GM12874 (cell line): Measurements from ENCODE around the gene MIDN.

ENCODE experiments used
- TF ChIP-seq, protein P1 (sequence below): IDR thresholded peaks from 2 replicates; pipeline ENCODE4 v1.5.1; 2011; ENCODE audit warnings: low read depth, mild to moderate bottlenecking, control low read depth, low read length, moderate library complexity; ENCODE audit not compliant: insufficient read depth

MIDN gene

DNA sequence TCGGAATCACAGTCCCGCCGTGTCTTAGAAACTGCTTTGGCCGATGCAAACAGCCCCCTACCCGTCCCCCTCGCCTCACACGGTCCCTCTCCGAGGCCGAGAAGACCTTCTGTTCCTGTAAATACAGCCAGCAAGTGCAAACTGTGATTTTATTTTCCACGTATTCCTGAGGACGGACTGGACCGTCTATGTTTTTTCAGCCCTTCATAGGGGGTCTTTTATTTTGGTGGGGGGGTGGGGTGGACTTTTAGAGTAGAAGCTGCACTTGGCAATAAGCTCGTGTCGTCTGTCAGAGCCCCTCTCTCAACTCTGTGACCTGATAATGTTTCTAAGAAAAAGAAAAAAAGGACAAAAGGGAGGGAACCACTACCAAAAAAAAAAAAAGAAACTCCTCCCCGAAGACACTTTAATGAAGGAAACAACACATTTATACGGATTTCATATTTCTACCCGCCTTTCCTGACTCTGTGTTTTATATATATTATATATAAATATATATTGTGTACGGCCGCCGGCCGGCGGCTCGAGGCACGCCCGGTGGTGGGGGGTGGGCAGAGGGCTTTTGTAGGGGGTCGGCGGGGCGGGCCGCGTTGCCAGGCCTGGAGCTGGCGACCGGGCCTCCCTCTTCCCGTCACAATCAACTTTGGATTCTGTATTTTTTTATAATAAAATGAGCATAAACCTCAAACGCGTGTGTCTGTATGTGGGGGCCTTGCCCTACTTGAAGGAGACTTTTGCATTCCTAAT, 52.5 kb downstream of the MIDN start:
- TF ChIP-seq, protein P1, sequence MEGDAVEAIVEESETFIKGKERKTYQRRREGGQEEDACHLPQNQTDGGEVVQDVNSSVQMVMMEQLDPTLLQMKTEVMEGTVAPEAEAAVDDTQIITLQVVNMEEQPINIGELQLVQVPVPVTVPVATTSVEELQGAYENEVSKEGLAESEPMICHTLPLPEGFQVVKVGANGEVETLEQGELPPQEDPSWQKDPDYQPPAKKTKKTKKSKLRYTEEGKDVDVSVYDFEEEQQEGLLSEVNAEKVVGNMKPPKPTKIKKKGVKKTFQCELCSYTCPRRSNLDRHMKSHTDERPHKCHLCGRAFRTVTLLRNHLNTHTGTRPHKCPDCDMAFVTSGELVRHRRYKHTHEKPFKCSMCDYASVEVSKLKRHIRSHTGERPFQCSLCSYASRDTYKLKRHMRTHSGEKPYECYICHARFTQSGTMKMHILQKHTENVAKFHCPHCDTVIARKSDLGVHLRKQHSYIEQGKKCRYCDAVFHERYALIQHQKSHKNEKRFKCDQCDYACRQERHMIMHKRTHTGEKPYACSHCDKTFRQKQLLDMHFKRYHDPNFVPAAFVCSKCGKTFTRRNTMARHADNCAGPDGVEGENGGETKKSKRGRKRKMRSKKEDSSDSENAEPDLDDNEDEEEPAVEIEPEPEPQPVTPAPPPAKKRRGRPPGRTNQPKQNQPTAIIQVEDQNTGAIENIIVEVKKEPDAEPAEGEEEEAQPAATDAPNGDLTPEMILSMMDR = no peak

DNA sequence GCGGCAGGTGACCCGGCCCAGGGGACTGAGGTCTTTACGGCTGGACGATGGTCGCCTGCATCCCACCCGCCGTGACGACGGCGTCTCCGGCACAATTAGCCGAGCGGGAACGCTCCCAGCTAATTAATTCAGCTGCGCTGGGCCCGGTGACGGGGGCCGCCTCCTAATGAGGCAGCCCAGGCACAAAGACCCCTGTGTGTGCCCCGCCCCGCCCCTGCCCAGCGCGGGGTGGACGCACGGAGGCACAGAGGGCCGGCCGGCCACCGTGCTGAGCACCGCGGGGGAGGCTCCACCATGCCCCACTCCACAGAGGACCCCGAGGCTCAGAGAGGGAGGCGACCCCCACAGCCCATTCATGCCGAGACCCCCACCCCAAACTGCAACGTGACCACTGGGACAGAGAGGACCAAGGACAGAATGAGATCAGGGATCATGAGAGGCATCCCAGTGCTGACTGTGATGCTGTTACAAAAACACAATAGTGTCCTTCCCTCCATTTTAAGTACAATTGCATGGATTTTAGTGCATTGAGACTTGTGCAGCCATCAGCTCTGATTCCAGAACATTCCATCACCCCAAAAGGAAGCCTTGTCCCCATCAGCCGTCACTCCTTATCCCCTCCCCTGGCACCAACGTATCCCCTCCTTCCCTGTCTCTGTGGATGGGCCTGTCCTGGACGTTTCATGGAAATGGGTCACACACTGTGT, 54.3 kb downstream of the MIDN start:
- TF ChIP-seq, protein P1 = no peak

DNA sequence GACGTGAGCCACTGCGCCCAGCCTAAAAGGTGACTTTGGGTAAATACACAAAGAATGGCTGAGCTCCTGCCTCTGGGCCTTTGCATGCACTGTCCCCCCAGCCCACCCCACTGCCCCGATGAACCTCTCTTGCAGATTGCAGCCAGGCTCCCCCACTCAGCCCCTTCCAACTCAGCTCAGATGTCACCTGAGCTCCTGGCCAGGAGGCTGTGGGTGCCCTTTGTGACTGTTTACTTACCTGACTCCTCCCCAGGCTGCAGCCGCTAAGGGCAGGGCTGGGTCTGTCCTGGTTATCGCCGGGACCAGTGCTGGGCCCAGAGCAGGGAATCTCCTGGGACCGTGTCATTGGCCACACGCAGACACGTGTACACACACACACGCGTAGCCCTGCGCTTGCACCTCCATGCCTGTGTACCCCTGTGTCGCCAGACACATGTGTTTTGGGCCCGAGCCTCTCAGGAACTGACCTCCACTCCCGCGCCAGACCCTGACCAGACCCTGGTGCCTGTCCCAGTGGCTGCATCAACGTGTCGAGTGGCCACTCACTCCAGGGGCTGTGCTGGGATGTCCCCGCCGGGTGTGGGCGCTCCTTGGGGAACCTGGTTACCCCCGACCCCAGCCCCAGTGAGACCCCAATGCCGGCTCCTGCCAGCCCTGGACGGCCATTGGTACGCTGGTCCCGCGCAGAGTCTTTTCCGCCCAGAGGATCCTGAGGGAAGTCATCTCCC, 56.0 kb downstream of the MIDN start:
- TF ChIP-seq, protein P1 = no peak

DNA sequence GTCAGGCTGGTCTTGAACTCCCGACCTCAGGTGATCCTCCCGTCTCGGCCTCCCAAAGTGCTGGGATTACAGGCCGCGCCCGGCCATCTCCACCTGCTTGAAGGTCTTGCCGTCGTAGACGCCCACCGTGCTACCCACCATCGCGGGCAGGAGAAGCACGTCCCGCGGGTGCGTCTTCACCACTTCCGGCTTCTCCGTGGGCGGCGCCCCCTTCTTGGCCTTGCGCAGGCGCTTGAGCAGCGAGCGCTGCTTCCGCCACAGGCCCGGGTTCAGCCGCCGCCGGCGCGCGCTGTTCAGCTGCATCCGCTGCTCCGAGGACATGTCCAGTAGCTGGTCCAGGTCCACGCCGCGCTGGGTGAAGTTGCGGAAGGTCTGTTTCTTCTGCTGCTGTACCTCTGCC, 58.9 kb downstream of the MIDN start:
- TF ChIP-seq, protein P1 = no peak

DNA sequence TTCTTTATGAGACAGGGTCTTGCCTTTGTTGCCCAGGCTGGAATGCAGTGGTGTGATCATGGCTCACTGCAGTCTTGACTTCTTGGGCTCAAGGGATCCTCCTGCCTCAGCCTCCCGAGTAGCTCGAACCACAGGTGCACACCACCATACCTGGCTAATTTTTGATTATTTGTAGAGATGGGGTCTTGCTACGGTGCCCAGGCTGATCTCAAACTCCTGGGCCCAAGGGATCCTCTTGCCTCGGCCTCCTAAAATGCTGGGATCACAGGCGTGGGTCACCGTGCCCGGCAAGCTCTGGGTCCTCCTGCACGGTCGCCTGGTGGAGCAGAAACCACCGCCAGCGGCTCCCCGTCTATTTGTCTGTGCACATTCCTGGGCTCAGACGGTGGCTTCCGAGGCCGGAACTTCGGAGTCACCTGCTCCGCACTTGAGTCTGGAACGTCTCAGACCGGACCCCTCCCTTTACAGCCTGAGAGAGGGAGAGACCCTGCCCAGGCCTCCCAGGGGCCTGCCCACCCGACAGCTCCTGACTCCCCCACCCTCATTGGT, 59.4 kb downstream of the MIDN start:
- TF ChIP-seq, protein P1 = no peak

DNA sequence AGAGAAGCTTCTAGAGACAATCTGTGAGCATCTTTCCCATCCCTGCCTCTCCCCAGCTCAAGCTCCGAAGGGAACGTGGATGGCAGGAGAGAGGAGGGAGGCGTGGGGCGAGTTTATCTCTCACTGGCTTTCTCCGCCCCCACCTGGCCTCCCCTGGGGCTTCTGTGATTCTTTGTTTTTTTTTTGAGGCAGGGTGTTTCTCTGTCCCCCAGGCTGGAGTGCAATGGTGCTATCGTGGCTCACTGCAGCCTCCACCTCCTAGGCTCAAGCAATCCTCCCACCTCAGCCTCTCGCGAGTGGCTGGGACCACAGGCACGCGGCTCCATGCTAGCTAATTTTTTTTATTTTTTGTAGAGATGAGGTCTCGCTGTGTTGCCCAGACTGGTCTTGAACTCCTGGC, 60.3 kb downstream of the MIDN start:
- TF ChIP-seq, protein P1 = no peak
